HepG2 (cell line): ENCODE results near the gene CD37.

ENCODE experiments used
- EZH2 ChIP-seq: conservative IDR thresholded peaks from 2 replicates; pipeline ENCODE4 v1.6.1; 2012; ENCODE audit warnings: mild to moderate bottlenecking, low read depth, low read length, moderate library complexity
- JUN ChIP-seq: sonication (generic); formaldehyde crosslinking; IDR thresholded peaks from 2 replicates; pipeline ENCODE4 v1.4.0; 2020; ENCODE audit warnings: mild to moderate bottlenecking, missing genetic modification reagents
- ZNF3 ChIP-seq: IDR thresholded peaks from 2 replicates; pipeline ENCODE4 v1.7.0; 2017; ENCODE audit warnings: inconsistent platforms
- ZNF34 ChIP-seq: sonication (generic); formaldehyde crosslinking; IDR thresholded peaks from 2 replicates; pipeline ENCODE4 v1.4.0; 2020; ENCODE audit warnings: mild to moderate bottlenecking, missing genetic modification reagents, borderline replicate concordance

DNA sequence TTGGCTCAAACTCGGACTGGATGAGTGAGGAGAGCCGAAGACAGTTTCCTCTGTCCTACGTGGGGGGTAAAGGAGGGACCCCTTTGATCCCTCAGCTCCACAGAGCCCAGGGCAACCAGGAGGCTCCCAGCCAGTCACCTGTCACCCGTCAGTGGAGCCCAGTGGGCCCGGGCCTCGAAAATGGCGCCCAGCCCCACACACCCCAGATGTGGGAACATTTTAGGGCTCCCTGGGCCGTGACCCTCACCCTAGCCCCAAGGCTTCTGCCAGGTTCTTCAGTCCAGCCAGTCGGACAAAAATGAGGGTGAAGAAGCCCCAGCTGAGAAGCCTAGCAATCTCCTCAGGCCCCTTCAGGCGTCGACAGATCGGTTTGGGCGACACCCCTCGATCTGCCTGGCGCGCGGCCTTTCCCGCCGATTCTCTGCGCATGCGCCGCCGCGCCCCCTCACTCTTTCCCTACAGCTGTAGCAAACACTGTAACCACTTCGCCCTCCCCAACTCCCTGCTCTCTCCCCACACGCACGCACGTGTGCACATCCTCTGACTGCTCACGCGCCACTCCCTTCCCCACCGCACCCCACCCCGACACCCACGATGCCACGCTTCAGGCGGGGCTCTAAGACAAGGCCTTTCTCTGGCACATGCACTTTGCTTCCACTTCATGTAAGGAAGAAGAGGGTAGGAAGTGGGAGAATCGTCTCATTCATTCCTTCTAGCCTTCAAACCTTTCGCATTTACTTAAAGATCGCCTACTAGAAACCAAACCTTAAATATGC is 10.2 kb upstream of the CD37 start, which contains the start of gene SLC6A16:
- TF ChIP-seq EZH2 = no peak
- no peak for TF ChIP-seq ZNF3 (CRISPR knock-in tag)
- TF ChIP-seq JUN (CRISPR knock-in tag) = no peak
- TF ChIP-seq ZNF34 (CRISPR knock-in tag) = no peak
